GM23248 (cell line): ENCODE data around the gene ITSN2.

Source experiments
- EZH2 ChIP-seq: fragments of 200-600 bp; sonication (generic); IDR thresholded peaks from 2 replicates; pipeline ENCODE4 v1.6.1; 2018; ENCODE audit warnings: antibody characterized with exemption, mild to moderate bottlenecking; ENCODE audit not compliant: insufficient read depth, poor library complexity, severe bottlenecking
- EZH2phosphoT487 ChIP-seq: fragments of 200-600 bp; sonication (generic); IDR thresholded peaks from 2 replicates; pipeline ENCODE4 v1.6.1; 2018; ENCODE audit warnings: antibody characterized with exemption, moderate library complexity, mild to moderate bottlenecking, low read depth; ENCODE audit not compliant: insufficient read depth

DNA sequence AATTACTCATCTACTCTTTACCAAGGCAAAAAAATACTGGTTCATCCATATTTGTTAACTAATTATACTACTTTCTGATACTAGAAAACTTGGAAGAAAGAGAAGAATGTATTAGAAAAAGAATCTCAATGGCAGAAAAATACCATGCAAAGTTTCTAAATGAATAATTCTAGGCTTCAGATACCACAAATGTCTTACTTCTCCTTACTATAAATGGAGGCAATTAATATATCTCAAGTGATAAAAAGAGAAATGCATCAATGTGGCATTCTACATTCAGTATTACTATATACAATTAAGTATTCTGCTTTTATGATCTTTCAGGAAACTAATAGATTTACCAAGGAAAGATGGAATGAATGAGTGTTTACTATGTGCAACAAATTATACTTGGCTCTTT lies 85.5 kb downstream of the ITSN2 start:
- TF ChIP-seq EZH2phosphoT487 (no peak), EZH2 (no peak)
